Mesendoderm (in vitro differentiated cells): ENCODE results near the gene MACROD2.

Experiments used
- DNase-seq: peaks from one replicate; pipeline ENCODE4 v3.0.0; 2013
- H2AK5ac ChIP-seq: 2 replicates; pipeline ENCODE4 v1.6.1; 2013; ENCODE audit warnings: low read length, inconsistent platforms
- H2BK120ac ChIP-seq: 2 replicates; pipeline ENCODE4 v1.6.1; 2013; ENCODE audit warnings: low read depth, mild to moderate bottlenecking, low read length, moderate library complexity, mixed read lengths
- H2BK15ac ChIP-seq: replicated peaks from 2 replicates; pipeline ENCODE4 v1.6.1; 2013; ENCODE audit warnings: low read depth, mild to moderate bottlenecking, moderate library complexity
- H2BK5ac ChIP-seq: 2 replicates; pipeline ENCODE4 v1.6.1; 2013; ENCODE audit warnings: low read length, inconsistent platforms
- H3K18ac ChIP-seq: 2 replicates; pipeline ENCODE4 v1.6.1; 2013; ENCODE audit warnings: mild to moderate bottlenecking, low read length, mixed read lengths
- H3K23ac ChIP-seq: one replicate; pipeline ENCODE4 v1.6.1; 2013; ENCODE audit warnings: low read length
- H3K27ac ChIP-seq: 2 replicates; pipeline ENCODE4 v1.5.1; 2013; ENCODE audit warnings: low read depth, mild to moderate bottlenecking, inconsistent platforms, low read length, moderate library complexity
- H3K27me3 ChIP-seq: 2 replicates; pipeline ENCODE4 v1.6.1; 2013; ENCODE audit warnings: low read length, control low read depth, mild to moderate bottlenecking, inconsistent platforms; ENCODE audit not compliant: insufficient read depth, poor library complexity
- H3K36me3 ChIP-seq: 2 replicates; pipeline ENCODE4 v1.6.1; 2013; ENCODE audit warnings: low read length, inconsistent platforms; ENCODE audit not compliant: control insufficient read depth, insufficient read depth
- H3K4ac ChIP-seq: one replicate; pipeline ENCODE4 v1.6.1; 2013; ENCODE audit warnings: low read depth, mild to moderate bottlenecking, low read length, moderate library complexity
- H3K4me1 ChIP-seq: 2 replicates; pipeline ENCODE4 v1.6.1; 2013; ENCODE audit warnings: low read depth, low read length, inconsistent platforms; ENCODE audit not compliant: control insufficient read depth
- H3K4me2 ChIP-seq: 2 replicates; pipeline ENCODE4 v1.6.1; 2013; ENCODE audit warnings: low read length
- H3K4me3 ChIP-seq: 2 replicates; pipeline ENCODE4 v1.5.1; 2013; ENCODE audit warnings: mild to moderate bottlenecking, low read length
- H3K56ac ChIP-seq: one replicate; pipeline ENCODE4 v1.6.1; 2013; ENCODE audit warnings: low read length
- H3K79me1 ChIP-seq: 2 replicates; pipeline ENCODE4 v1.6.1; 2013; ENCODE audit warnings: low read length, inconsistent platforms
- H3K79me2 ChIP-seq: 2 replicates; pipeline ENCODE4 v1.6.1; 2013; ENCODE audit warnings: mild to moderate bottlenecking, low read length; ENCODE audit not compliant: control insufficient read depth, insufficient read depth
- H3K9ac ChIP-seq: 2 replicates; pipeline ENCODE4 v1.6.1; 2013; ENCODE audit warnings: low read length, inconsistent platforms
- H4K5ac ChIP-seq: one replicate; pipeline ENCODE4 v1.6.1; 2013; ENCODE audit warnings: low read length
- H4K8ac ChIP-seq: one replicate; pipeline ENCODE4 v1.6.1; 2013; ENCODE audit warnings: low read depth, mild to moderate bottlenecking, control low read depth, low read length, moderate library complexity
- WGBS: extraction: QIAGEN DNeasy Blood & Tissue Kit; methylation state at CpG from one replicate; pipeline ENCODE4 v1.1.7; 2013; ENCODE audit warnings: low lambda C conversion rate, missing lambda C conversion rate; ENCODE audit not compliant: insufficient coverage; ENCODE audit errors: extremely low coverage; 5-methylcytosine and 5-hydroxymethylcytosine counted together

The MACROD2 gene

DNA sequence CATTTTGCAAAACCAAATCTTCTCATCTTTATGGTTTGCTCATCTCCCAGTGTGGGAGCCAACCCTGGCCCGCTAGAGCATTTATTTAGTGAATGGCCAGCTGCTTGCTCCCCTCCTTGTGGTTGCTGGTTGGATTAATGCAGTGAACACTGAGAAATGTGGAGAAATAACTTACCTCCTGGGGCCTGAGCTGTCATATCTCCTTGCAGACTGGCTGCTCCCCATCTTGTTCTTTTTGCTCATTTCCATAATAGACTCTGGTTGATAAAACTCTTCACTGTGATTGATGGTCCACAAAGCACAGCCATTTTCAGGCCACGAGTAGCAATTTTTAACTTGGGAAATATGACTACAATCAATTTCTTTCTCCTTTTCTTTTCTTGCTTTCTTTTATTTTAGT lies 1420.6 kb downstream of the MACROD2 start:
- Histone ChIP-seq H2BK15ac (no peak overlapping the region), H4K5ac (no peak overlapping the region), H3K27ac (no peak overlapping the region), H3K27me3 (no peaks in the 10 kb centered on the region), H3K18ac (no peak overlapping the region), H2BK120ac (no peak overlapping the region), H3K9ac (no peak overlapping the region), H3K4ac (no peak overlapping the region), H3K56ac (no peak overlapping the region), H3K4me2 (no peak overlapping the region), H3K4me3 (no peak overlapping the region), H3K36me3 (no peaks in the 10 kb centered on the region), H3K4me1 (no peaks in the 10 kb centered on the region), H2BK5ac (no peak overlapping the region), H3K79me1 (no peaks in the 10 kb centered on the region), H4K8ac (no peak overlapping the region), H2AK5ac (no peak overlapping the region), H3K23ac (no peak overlapping the region), H3K79me2 (no peaks in the 10 kb centered on the region)
- WGBS, result no CpG with 5 or more reads among the region's 2 CpGs
- DNase-seq, result no peak

DNA sequence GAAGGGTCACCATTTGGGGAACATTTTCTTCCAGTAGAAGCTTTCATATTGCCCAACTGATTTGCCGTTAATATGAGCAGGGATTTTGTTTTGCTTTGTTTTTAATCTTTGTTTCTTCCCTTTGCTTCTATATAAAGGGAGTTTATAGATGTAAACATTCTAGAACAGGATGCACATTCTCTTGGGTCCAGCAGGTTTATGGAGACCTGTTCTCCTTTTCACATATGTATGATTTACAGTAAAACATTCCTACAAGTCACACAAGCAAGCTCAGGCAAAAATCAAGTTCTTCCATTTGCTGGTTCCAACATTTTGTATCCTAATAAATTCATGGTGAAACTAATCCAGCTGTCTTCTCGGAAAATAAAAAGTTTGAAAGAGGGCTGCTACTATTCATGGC lies 1424.5 kb downstream of the MACROD2 start:
- Histone ChIP-seq H4K8ac (no peak overlapping the region), H3K79me1 (no peaks in the 10 kb centered on the region), H3K4me2 (no peak overlapping the region), H3K27ac (no peak overlapping the region), H2AK5ac (no peak overlapping the region), H3K56ac (no peak overlapping the region), H3K27me3 (no peaks in the 10 kb centered on the region), H2BK120ac (no peak overlapping the region), H3K18ac (no peak overlapping the region), H3K4ac (no peak overlapping the region), H2BK5ac (no peak overlapping the region), H3K79me2 (no peaks in the 10 kb centered on the region), H3K23ac (no peak overlapping the region), H3K4me1 (no peaks in the 10 kb centered on the region), H2BK15ac (no peak overlapping the region), H3K9ac (no peak overlapping the region), H3K4me3 (no peak overlapping the region), H3K36me3 (no peaks in the 10 kb centered on the region), H4K5ac (no peak overlapping the region)
- no CpG with 5 or more reads among the region's 2 CpGs for WGBS
- no peak for DNase-seq

- Histone ChIP-seq H2BK15ac (no peak overlapping the region), H3K79me1 (no peaks in the 10 kb centered on the region), H3K56ac (no peak overlapping the region), H3K4ac (no peak overlapping the region), H3K18ac (no peak overlapping the region), H3K27ac (no peak overlapping the region), H3K4me2 (no peak overlapping the region), H3K23ac (no peak overlapping the region), H2AK5ac (no peak overlapping the region), H3K79me2 (no peaks in the 10 kb centered on the region), H2BK120ac (no peak overlapping the region), H2BK5ac (no peak overlapping the region), H4K8ac (no peak overlapping the region), H4K5ac (no peak overlapping the region), H3K4me1 (no peaks in the 10 kb centered on the region), H3K27me3 (no peaks in the 10 kb centered on the region), H3K36me3 (no peaks in the 10 kb centered on the region), H3K9ac (no peak overlapping the region), H3K4me3 (no peak overlapping the region)
- WGBS, result no CpG with 5 or more reads among the region's 2 CpGs
- DNase-seq, result no peak
Measured at GRCh38 chr20:15422966-15423365, 1427.7 kb downstream of the MACROD2 start.

- H2BK5ac ChIP-seq, result no peak overlapping the region
- peaks cover 12% of the 10 kb centered on the region for H3K4me1 ChIP-seq
- H3K18ac ChIP-seq, result no peak overlapping the region
- H3K9ac ChIP-seq, result no peak overlapping the region
- H3K79me1 ChIP-seq, result no peaks in the 10 kb centered on the region
- H3K56ac ChIP-seq, result no peak overlapping the region
- H3K27me3 ChIP-seq, result no peaks in the 10 kb centered on the region
- DNase-seq, result no peak
- no peaks in the 10 kb centered on the region for H3K79me2 ChIP-seq
- no peak overlapping the region for H3K4me3 ChIP-seq
- no CpG with 5 or more reads among the region's 3 CpGs for WGBS
- H3K27ac ChIP-seq, result no peak overlapping the region
- no peak overlapping the region for H4K8ac ChIP-seq
- peak overlapping the region; percentile 16 for H3K4ac ChIP-seq
- H2BK120ac ChIP-seq, result no peak overlapping the region
- no peak overlapping the region for H2AK5ac ChIP-seq
- H3K23ac ChIP-seq, result no peak overlapping the region
- no peak overlapping the region for H3K4me2 ChIP-seq
- H2BK15ac ChIP-seq, result no peak overlapping the region
- no peaks in the 10 kb centered on the region for H3K36me3 ChIP-seq
- no peak overlapping the region for H4K5ac ChIP-seq
Measured at GRCh38 chr20:15439551-15439950, 1444.2 kb downstream of the MACROD2 start.

DNA sequence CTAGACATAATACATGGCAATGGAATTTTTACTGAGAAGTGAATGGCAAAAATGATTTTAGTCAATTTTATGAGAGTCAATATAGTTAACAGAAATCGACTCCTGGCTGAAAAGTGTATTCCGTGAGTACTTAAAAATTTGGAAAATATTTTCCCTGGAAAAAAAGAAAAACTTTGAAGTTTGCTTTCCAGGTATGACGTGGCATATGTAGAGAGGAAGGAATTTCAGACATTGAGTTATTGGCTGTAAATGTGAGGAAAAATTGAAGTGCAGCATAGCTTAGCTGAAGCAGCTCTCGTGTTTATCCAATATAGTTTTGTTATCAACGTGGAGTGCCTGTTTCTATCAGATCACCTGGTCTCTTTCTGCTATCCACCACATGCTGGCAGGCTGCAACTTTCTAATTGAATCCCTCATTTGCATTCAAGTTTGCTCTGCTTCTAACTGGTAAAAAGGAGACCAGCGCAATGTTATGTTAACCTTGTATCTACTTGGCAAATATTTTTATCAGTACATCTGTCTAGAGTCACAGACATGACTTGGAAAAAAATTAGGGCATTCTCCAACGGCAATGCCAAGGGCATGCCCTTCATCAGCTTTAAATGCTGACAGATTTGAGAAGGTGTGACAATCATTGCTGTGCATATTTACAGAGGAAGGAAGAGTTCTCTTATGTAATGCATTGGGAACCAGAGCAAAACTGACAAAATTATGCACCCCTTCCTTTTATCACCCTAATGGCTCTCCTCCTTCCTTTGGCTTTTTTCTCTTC lies 1444.9 kb downstream of the MACROD2 start:
- H3K9ac ChIP-seq, result no peak overlapping the region
- H3K4me3 ChIP-seq, result no peak overlapping the region
- no peak overlapping the region for H4K5ac ChIP-seq
- no peaks in the 10 kb centered on the region for H3K79me2 ChIP-seq
- no peak overlapping the region for H3K23ac ChIP-seq
- H3K56ac ChIP-seq, result no peak overlapping the region
- DNase-seq, result peak; percentile 38
- H3K79me1 ChIP-seq, result no peaks in the 10 kb centered on the region
- no peak overlapping the region for H2BK5ac ChIP-seq
- H4K8ac ChIP-seq, result no peak overlapping the region
- H3K4me2 ChIP-seq, result no peak overlapping the region
- no peaks in the 10 kb centered on the region for H3K27me3 ChIP-seq
- H3K36me3 ChIP-seq, result no peaks in the 10 kb centered on the region
- no peak overlapping the region for H3K27ac ChIP-seq
- no peak overlapping the region for H3K18ac ChIP-seq
- H2BK15ac ChIP-seq, result no peak overlapping the region
- no peak overlapping the region for H2AK5ac ChIP-seq
- H3K4ac ChIP-seq, result no peak overlapping the region
- no CpG with 5 or more reads among the region's 7 CpGs for WGBS
- no peak overlapping the region for H2BK120ac ChIP-seq
- H3K4me1 ChIP-seq, result peaks cover 12% of the 10 kb centered on the region
